GM12878 (cell line): ENCODE results near the gene IL12B. TPM values are rescaled to one million over a fixed set of nuclear protein-coding genes. Genes with fewer than 3 reads are reported as not detected.

ENCODE experiments used
- ATAC-seq: fragments of 200-7000 bp; cut with Tn5 transposase; 3 replicates; pipeline ENCODE4 v1.9.1; 2020; ENCODE audit warnings: mild to moderate bottlenecking, moderate library complexity
- BruUV-seq: library from RNA; stranded (reverse); fragments of 400-500 nt; replicated peaks from 2 replicates; lab custom pipeline; 2021; lab: Mats Ljungman, UMichigan
- CTCF ChIA-PET: fragments of 300-600 bp; sonication (Branson Sonifier 250); formaldehyde crosslinking; extraction: SDS; loops from one replicate; lab custom pipeline; 2021; ENCODE audit warnings: inconsistent platforms; lab: Yijun Ruan, JAX
- POLR2A ChIA-PET: fragments of 350-600 bp; formaldehyde crosslinking; extraction: SDS; loops from one replicate; lab custom pipeline; 2021; ENCODE audit warnings: inconsistent platforms; lab: Charles Lee
- RAD21 ChIA-PET: fragments of 300-600 bp; sonication (Branson Sonifier 250); formaldehyde crosslinking; loops from one replicate; lab custom pipeline; 2023; ENCODE audit warnings: antibody characterized with exemption; ENCODE audit not compliant: unreplicated experiment; lab: Charles Lee
- SMC1A ChIA-PET: fragments of 300-600 bp; sonication (Branson Sonifier 250); formaldehyde crosslinking; loops from one replicate; lab custom pipeline; 2023; ENCODE audit not compliant: unreplicated experiment, uncharacterized antibody; lab: Charles Lee
- DNase-seq: peaks from one replicate; pipeline ENCODE4 v3.0.0-alpha.2; 2011; ENCODE audit warnings: low read depth, low spot score
- FAIRE-seq: peaks from 3 replicates; lab custom pipeline; 2011; peaks lifted over from hg19 to GRCh38; lab: Jason Lieb, UNC
- H2AFZ ChIP-seq: 2 replicates; pipeline ENCODE4 v1.6.0; 2011; ENCODE audit warnings: low read depth, low read length, control low read depth; ENCODE audit not compliant: control insufficient read depth
- H3K27ac ChIP-seq: 2 replicates; pipeline ENCODE4 v1.5.1; 2011; ENCODE audit warnings: control low read depth; ENCODE audit not compliant: control insufficient read depth, insufficient read depth
- H3K27me3 ChIP-seq, 2 experiments: replicated peaks in 1 of 2; 2 replicates each; pipeline versions ENCODE4 v1.6.0 to v1.6.1; 2011; ENCODE audit warnings: low read length in 1 of 2; ENCODE audit not compliant: control insufficient read depth in 2 of 2, insufficient read depth in 2 of 2
- H3K36me3 ChIP-seq, 2 experiments: 2 replicates each; pipeline ENCODE4 v1.5.1; 2011; ENCODE audit warnings: low read length in 1 of 2; ENCODE audit not compliant: control insufficient read depth in 2 of 2, insufficient read depth in 2 of 2
- H3K4me1 ChIP-seq: 2 replicates; pipeline ENCODE4 v1.6.1; 2011; ENCODE audit warnings: mild to moderate bottlenecking, low read length, moderate library complexity, mixed read lengths; ENCODE audit not compliant: control insufficient read depth, insufficient read depth
- H3K4me2 ChIP-seq: 2 replicates; pipeline ENCODE4 v1.6.0; 2011; ENCODE audit warnings: control low read depth; ENCODE audit not compliant: control insufficient read depth, insufficient read depth
- H3K4me3 ChIP-seq: fragments of 200-600 bp; sonication (generic); 2 replicates; pipeline ENCODE4 v1.5.1; 2016
- H3K79me2 ChIP-seq: 2 replicates; pipeline ENCODE4 v1.6.0; 2011; ENCODE audit warnings: low read length; ENCODE audit not compliant: control insufficient read depth, insufficient read depth
- H3K9ac ChIP-seq: 2 replicates; pipeline ENCODE4 v1.8.0; 2011; ENCODE audit warnings: low read length, control low read depth, mixed read lengths; ENCODE audit not compliant: control insufficient read depth, insufficient read depth
- H3K9me3 ChIP-seq: replicated peaks from 3 replicates; pipeline ENCODE4 v1.5.1; 2011; ENCODE audit warnings: mild to moderate bottlenecking, low read length; ENCODE audit not compliant: control insufficient read depth, insufficient read depth
- H4K20me1 ChIP-seq: 2 replicates; pipeline ENCODE4 v1.6.0; 2011; ENCODE audit not compliant: control insufficient read depth, insufficient read depth
- ATF7 ChIP-seq: fragments of 450-650 bp; IDR thresholded peaks from 2 replicates; pipeline ENCODE4 v1.6.1; 2016; ENCODE audit warnings: low read depth, mild to moderate bottlenecking
- CBX3 ChIP-seq: fragments of 200-600 bp; sonication (generic); IDR thresholded peaks from 2 replicates; pipeline ENCODE4 v1.6.1; 2016; ENCODE audit warnings: low read depth, borderline replicate concordance
- CREM ChIP-seq: IDR thresholded peaks from 2 replicates; pipeline ENCODE4 v1.6.1; 2014; ENCODE audit warnings: antibody characterized with exemption, low read depth
- EED ChIP-seq: sonication (generic); IDR thresholded peaks from 2 replicates; pipeline ENCODE4 v1.6.1; 2016; ENCODE audit warnings: antibody characterized with exemption, low read depth
- ESRRA ChIP-seq: IDR thresholded peaks from 2 replicates; pipeline ENCODE4 v1.6.1; 2012; ENCODE audit warnings: mild to moderate bottlenecking, low read length, improper control_type of control experiment
- FOXM1 ChIP-seq: IDR thresholded peaks from 2 replicates; pipeline ENCODE4 v1.6.1; 2012; ENCODE audit warnings: low read depth, mild to moderate bottlenecking, inconsistent platforms, low read length, moderate library complexity
- IKZF1 ChIP-seq: fragments of 450-650 bp; conservative IDR thresholded peaks from 2 replicates; pipeline ENCODE4 v1.6.1; 2017; ENCODE audit warnings: antibody characterized with exemption, mild to moderate bottlenecking
- KDM1A ChIP-seq: fragments of 200-600 bp; sonication (generic); IDR thresholded peaks from 2 replicates; pipeline ENCODE4 v1.6.1; 2016; ENCODE audit warnings: borderline replicate concordance
- MEF2A ChIP-seq: IDR thresholded peaks from 2 replicates; pipeline ENCODE4 v1.6.1; 2011; ENCODE audit warnings: low read depth, mild to moderate bottlenecking, low read length, moderate library complexity; ENCODE audit not compliant: insufficient read depth
- NRF1 ChIP-seq: conservative IDR thresholded peaks from 2 replicates; pipeline ENCODE4 v1.6.1; 2011; ENCODE audit warnings: mild to moderate bottlenecking, low read depth, low read length, improper control_type of control experiment
- PBX3 ChIP-seq: IDR thresholded peaks from 2 replicates; pipeline ENCODE4 v1.6.1; 2011; ENCODE audit warnings: mild to moderate bottlenecking, low read depth, low read length, moderate library complexity; ENCODE audit not compliant: insufficient replicate concordance
- POLR2AphosphoS2 ChIP-seq: IDR thresholded peaks from 2 replicates; pipeline ENCODE4 v1.6.1; 2011; ENCODE audit warnings: low read depth, mild to moderate bottlenecking, low read length, improper control_type of control experiment, moderate library complexity
- RELA ChIP-seq: fragments of 450-650 bp; IDR thresholded peaks from 2 replicates; pipeline ENCODE4 v1.8.0; 2014; ENCODE audit warnings: borderline replicate concordance; ENCODE audit not compliant: partially characterized antibody
- RUNX3 ChIP-seq: IDR thresholded peaks from 2 replicates; pipeline ENCODE4 v1.6.1; 2012; ENCODE audit warnings: low read length, inconsistent platforms
- SIN3A ChIP-seq: IDR thresholded peaks from 2 replicates; pipeline ENCODE4 v1.6.1; 2012; ENCODE audit warnings: low read depth, low read length, improper control_type of control experiment
- SP1 ChIP-seq: IDR thresholded peaks from one replicate; pipeline ENCODE4 v1.6.1; 2011; ENCODE audit warnings: low read depth, low read length
- SREBF2 ChIP-seq: IDR thresholded peaks from 2 replicates; pipeline ENCODE4 v1.6.1; 2012; ENCODE audit warnings: mild to moderate bottlenecking, low read length
- YY1 ChIP-seq: IDR thresholded peaks from 2 replicates; pipeline ENCODE4 v1.6.1; 2011; ENCODE audit warnings: low read depth, mild to moderate bottlenecking, low read length
- in situ Hi-C: fragments of 300-500 bp; cut with MboI; formaldehyde crosslinking; loops from 9 replicates; pipeline ENCODE4 v1.14.3; 2018; ENCODE audit warnings: mixed read lengths
- intact Hi-C: fragments of 100-400 bp; cut with micrococcal nuclease; formaldehyde crosslinking; loops from one replicate; pipeline ENCODE4 v1.14.2; 2022; ENCODE audit not compliant: unreplicated experiment
- polyA plus RNA-seq, 11 experiments: library from polyadenylated mRNA; depleted of rRNA in 4 of 11; unstranded in 6 of 11; stranded (reverse) in 5 of 11; fragments of >200 nt; fragmentation: Nextera tagmentation in 4 of 11; fragmentation: Illumina TruSeq in 1 of 11; extraction: Ambion mirVana in 4 of 11; extraction: Trizol in 1 of 11; gene quantifications; 1 replicate in 1 of 11; 2 replicates in 10 of 11; pipeline versions ENCODE4 v1.2.1 to v1.2.3, GENCODE V29; 2011 to 2016; ENCODE audit warnings: inconsistent platforms in 2 of 11, missing spikeins in 2 of 11, low read depth in 1 of 11
- total RNA-seq, 4 experiments: library from RNA; depleted of rRNA in 3 of 4; stranded (reverse); fragments of >200 nt in 3 of 4; fragmentation: Illumina TruSeq in 1 of 4; extraction: Trizol in 1 of 4; gene quantifications; 2 replicates each; pipeline versions ENCODE4 v1.2.1 to v1.2.3, GENCODE V29; 2013 to 2021
- TF ChIP-seq, protein P1 (sequence below): fragments of 450-650 bp; IDR thresholded peaks from 2 replicates; pipeline ENCODE4 v1.6.1; 2018; ENCODE audit warnings: mild to moderate bottlenecking, low read depth, moderate library complexity; ENCODE audit not compliant: partially characterized antibody
- TF ChIP-seq, protein P2 (sequence below): fragments of 450-650 bp; IDR thresholded peaks from 2 replicates; pipeline ENCODE4 v1.6.1; 2016; ENCODE audit warnings: mild to moderate bottlenecking
- TF ChIP-seq, protein P3 (sequence below): fragments of 450-650 bp; IDR thresholded peaks from 2 replicates; pipeline ENCODE4 v1.6.1; 2017; ENCODE audit warnings: low read depth, mild to moderate bottlenecking, moderate library complexity

IL12B gene
- total and polyA plus RNA-seq, 10 of the 15 experiments (the other 5 are each of a cell fraction or from before 2014, with no cell fraction given), result 0.15 to 0.72 (median 0.45) TPM

- Histone ChIP-seq H3K79me2 (no peaks in the 10 kb centered on the region), H3K4me1 (no peaks in the 10 kb centered on the region), H3K9ac (no peak overlapping the region), H3K27me3 (no peaks in the 10 kb centered on the region), H4K20me1 (no peaks in the 10 kb centered on the region), H3K4me3 (no peak overlapping the region), H3K27ac (no peak overlapping the region), H2AFZ (no peak overlapping the region), H3K4me2 (no peak overlapping the region), H3K36me3 (no peaks in the 10 kb centered on the region), H3K9me3 (no peaks in the 10 kb centered on the region)
- in situ Hi-C loops, result no loop called here
- ChIA-PET CTCF (interaction anchor here (1.0 kb wide), 1 partner anchor 9 kb away, joined by 4 read pairs; no protein-coding TSS in a partner anchor), POLR2A (no interaction called here), SMC1A (interaction anchor here (0.9 to 1.2 kb wide), 3 partner anchors 16 to 94 kb away, joined by 3 to 4 read pairs (median 4); no protein-coding TSS in a partner anchor), RAD21 (interaction anchor here (1.1 kb wide), 1 partner anchor 28 kb away, joined by 3 read pairs; no protein-coding TSS in a partner anchor)
- ATAC-seq (no peak; the same call in 2 of the 3 replicates), DNase-seq (no peak), FAIRE-seq (no peak)
- intact Hi-C loops, result no loop called here
- no TSS peak for BruUV-seq
- TF ChIP-seq KDM1A, result no peak
- TF ChIP-seq POLR2AphosphoS2, result no peak
- TF ChIP-seq ATF7, result no peak
- TF ChIP-seq MEF2A, result no peak
- no peak for TF ChIP-seq FOXM1
- no peak for TF ChIP-seq SREBF2
- TF ChIP-seq ESRRA, result no peak
- no peak for TF ChIP-seq CBX3
- TF ChIP-seq PBX3, result no peak
- TF ChIP-seq, protein P1, sequence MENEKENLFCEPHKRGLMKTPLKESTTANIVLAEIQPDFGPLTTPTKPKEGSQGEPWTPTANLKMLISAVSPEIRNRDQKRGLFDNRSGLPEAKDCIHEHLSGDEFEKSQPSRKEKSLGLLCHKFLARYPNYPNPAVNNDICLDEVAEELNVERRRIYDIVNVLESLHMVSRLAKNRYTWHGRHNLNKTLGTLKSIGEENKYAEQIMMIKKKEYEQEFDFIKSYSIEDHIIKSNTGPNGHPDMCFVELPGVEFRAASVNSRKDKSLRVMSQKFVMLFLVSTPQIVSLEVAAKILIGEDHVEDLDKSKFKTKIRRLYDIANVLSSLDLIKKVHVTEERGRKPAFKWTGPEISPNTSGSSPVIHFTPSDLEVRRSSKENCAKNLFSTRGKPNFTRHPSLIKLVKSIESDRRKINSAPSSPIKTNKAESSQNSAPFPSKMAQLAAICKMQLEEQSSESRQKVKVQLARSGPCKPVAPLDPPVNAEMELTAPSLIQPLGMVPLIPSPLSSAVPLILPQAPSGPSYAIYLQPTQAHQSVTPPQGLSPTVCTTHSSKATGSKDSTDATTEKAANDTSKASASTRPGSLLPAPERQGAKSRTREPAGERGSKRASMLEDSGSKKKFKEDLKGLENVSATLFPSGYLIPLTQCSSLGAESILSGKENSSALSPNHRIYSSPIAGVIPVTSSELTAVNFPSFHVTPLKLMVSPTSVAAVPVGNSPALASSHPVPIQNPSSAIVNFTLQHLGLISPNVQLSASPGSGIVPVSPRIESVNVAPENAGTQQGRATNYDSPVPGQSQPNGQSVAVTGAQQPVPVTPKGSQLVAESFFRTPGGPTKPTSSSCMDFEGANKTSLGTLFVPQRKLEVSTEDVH, result no peak
- TF ChIP-seq SIN3A, result no peak
- peak; percentile 22; the same call in 1 of the 2 replicates for TF ChIP-seq EED
- TF ChIP-seq, protein P2, sequence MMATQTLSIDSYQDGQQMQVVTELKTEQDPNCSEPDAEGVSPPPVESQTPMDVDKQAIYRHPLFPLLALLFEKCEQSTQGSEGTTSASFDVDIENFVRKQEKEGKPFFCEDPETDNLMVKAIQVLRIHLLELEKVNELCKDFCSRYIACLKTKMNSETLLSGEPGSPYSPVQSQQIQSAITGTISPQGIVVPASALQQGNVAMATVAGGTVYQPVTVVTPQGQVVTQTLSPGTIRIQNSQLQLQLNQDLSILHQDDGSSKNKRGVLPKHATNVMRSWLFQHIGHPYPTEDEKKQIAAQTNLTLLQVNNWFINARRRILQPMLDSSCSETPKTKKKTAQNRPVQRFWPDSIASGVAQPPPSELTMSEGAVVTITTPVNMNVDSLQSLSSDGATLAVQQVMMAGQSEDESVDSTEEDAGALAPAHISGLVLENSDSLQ, result no peak
- TF ChIP-seq YY1, result no peak
- no peak for TF ChIP-seq RELA
- peak; percentile 38 for TF ChIP-seq IKZF1
- TF ChIP-seq NRF1, result no peak
- TF ChIP-seq, protein P3, sequence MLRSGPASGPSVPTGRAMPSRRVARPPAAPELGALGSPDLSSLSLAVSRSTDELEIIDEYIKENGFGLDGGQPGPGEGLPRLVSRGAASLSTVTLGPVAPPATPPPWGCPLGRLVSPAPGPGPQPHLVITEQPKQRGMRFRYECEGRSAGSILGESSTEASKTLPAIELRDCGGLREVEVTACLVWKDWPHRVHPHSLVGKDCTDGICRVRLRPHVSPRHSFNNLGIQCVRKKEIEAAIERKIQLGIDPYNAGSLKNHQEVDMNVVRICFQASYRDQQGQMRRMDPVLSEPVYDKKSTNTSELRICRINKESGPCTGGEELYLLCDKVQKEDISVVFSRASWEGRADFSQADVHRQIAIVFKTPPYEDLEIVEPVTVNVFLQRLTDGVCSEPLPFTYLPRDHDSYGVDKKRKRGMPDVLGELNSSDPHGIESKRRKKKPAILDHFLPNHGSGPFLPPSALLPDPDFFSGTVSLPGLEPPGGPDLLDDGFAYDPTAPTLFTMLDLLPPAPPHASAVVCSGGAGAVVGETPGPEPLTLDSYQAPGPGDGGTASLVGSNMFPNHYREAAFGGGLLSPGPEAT, result no peak
- TF ChIP-seq SP1, result no peak
- TF ChIP-seq RUNX3, result no peak
- TF ChIP-seq CREM, result no peak
These were observed 31.9 kb upstream of the IL12B start for GRCh38 chr5:159362220-159362619.
